ENCODE data around the gene PLEKHJ1. TPM values are rescaled to one million over a fixed set of nuclear protein-coding genes. Genes with fewer than 3 reads are reported as not detected.

Gene PLEKHJ1
- total and polyA plus RNA-seq, 3 donors from 2014 or later: 111 to 153 (median 126) TPM

GRCh38 chr19:2244486-2244885 is 8.4 kb upstream of the PLEKHJ1 start:
- no peak for TF ChIP-seq CTCF (IDR thresholded peaks at IDR 0.05)
- TF ChIP-seq POLR2A (IDR thresholded peaks at IDR 0.05): no peak
- no peak overlapping the region for H3K4me3 ChIP-seq
- no peaks in the 10 kb centered on the region for H3K27me3 ChIP-seq
- H3K27ac ChIP-seq: no peak overlapping the region
- WGBS, 2 donors: 92 to 95% methylated on average over 8 to 20 of the region's 21 CpGs
- peaks cover 36% of the 10 kb centered on the region for H3K4me1 ChIP-seq
- no peak for DNase-seq
- no peaks in the 10 kb centered on the region for H3K9me3 ChIP-seq
- intact Hi-C loops (cut with DNase I; ENCODE audit: low total_unique reads): no loop called here
- no peaks in the 10 kb centered on the region for H3K36me3 ChIP-seq (ENCODE audit: low read depth, missing control alignments)

- Histone ChIP-seq H3K4me3 (no peak overlapping the region), H3K36me3 (ENCODE audit: low read depth, missing control alignments) (no peaks in the 10 kb centered on the region), H3K9me3 (no peaks in the 10 kb centered on the region), H3K4me1 (peaks cover 35% of the 10 kb centered on the region), H3K27me3 (no peaks in the 10 kb centered on the region), H3K27ac (no peak overlapping the region)
- no peak for DNase-seq
- 84% methylated on average over 10 of the region's 12 CpGs; no CpG with 5 or more reads in 1 of the 2 donors for WGBS, 2 donors
- TF ChIP-seq CTCF (IDR thresholded peaks at IDR 0.05): no peak
- TF ChIP-seq POLR2A (IDR thresholded peaks at IDR 0.05): no peak
- intact Hi-C loops (cut with DNase I; ENCODE audit: low total_unique reads): no loop called here
Observed at GRCh38 chr19:2244125-2244411, 7.9 kb upstream of the PLEKHJ1 start.

- H3K4me3 ChIP-seq: no peak overlapping the region
- H3K9me3 ChIP-seq: no peaks in the 10 kb centered on the region
- no peak overlapping the region for H3K27ac ChIP-seq
- peaks cover 35% of the 10 kb centered on the region for H3K4me1 ChIP-seq
- no peaks in the 10 kb centered on the region for H3K36me3 ChIP-seq (ENCODE audit: low read depth, missing control alignments)
- intact Hi-C loops (cut with DNase I; ENCODE audit: low total_unique reads): no loop called here
- no peak for TF ChIP-seq POLR2A (IDR thresholded peaks at IDR 0.05)
- no peak for TF ChIP-seq CTCF (IDR thresholded peaks at IDR 0.05)
- no peak for DNase-seq
- no peaks in the 10 kb centered on the region for H3K27me3 ChIP-seq
- 77 to 84% methylated on average over 13 to 32 of the region's 32 CpGs for WGBS, 2 donors
Observed at GRCh38 chr19:2243274-2244124, 7.4 kb upstream of the PLEKHJ1 start.

- no peak overlapping the region for H3K27ac ChIP-seq
- no peaks in the 10 kb centered on the region for H3K9me3 ChIP-seq
- no peak for DNase-seq
- H3K4me1 ChIP-seq: peaks cover 41% of the 10 kb centered on the region
- intact Hi-C loops (cut with DNase I; ENCODE audit: low total_unique reads): no loop called here
- no peaks in the 10 kb centered on the region for H3K36me3 ChIP-seq (ENCODE audit: low read depth, missing control alignments)
- H3K4me3 ChIP-seq: no peak overlapping the region
- H3K27me3 ChIP-seq: no peaks in the 10 kb centered on the region
- WGBS, 2 donors: 85 to 92% methylated on average over 8 of the region's 8 CpGs
- TF ChIP-seq POLR2A (IDR thresholded peaks at IDR 0.05) (no peak), CTCF (IDR thresholded peaks at IDR 0.05) (no peak)
Observed at GRCh38 chr19:2242816-2243215, 6.7 kb upstream of the PLEKHJ1 start.

- H3K27me3 ChIP-seq: no peaks in the 10 kb centered on the region
- H3K27ac ChIP-seq: peak overlapping the region in 1 of 2 donors; percentile 12
- WGBS, 2 donors: 73 to 82% methylated on average over 12 of the region's 12 CpGs
- H3K4me3 ChIP-seq: no peak overlapping the region
- no peaks in the 10 kb centered on the region for H3K36me3 ChIP-seq (ENCODE audit: low read depth, missing control alignments)
- intact Hi-C loops (cut with DNase I; ENCODE audit: low total_unique reads): no loop called here
- TF ChIP-seq POLR2A (IDR thresholded peaks at IDR 0.05) (no peak), CTCF (IDR thresholded peaks at IDR 0.05) (no peak)
- no peak for DNase-seq
- H3K9me3 ChIP-seq: no peaks in the 10 kb centered on the region
- peaks cover 43% of the 10 kb centered on the region for H3K4me1 ChIP-seq
Observed at GRCh38 chr19:2242092-2242537, 6.0 kb upstream of the PLEKHJ1 start.
